HG03460 (cell line): Measurements from ENCODE around the gene RAB4B.
"Not testable (repeated sequence)": the region's sequence is repeated elsewhere in the genome, so short reads cannot be mapped to it uniquely, and the experiment has no call there.

Experiments
- ATAC-seq: cut with Tn5 transposase; IDR thresholded peaks from one replicate; pipeline ENCODE4 v1.9.1; 2021; ENCODE audit not compliant: unreplicated experiment

RAB4B gene

GRCh38 chr19:40843653-40844052, 65.6 kb downstream of the RAB4B start:
- not testable (repeated sequence) for ATAC-seq
